Measurements from ENCODE around the gene SLC16A2.

Gene SLC16A2

GRCh38 chrX:74437530-74437929 lies 16.2 kb downstream of the SLC16A2 start:
- no peaks in the 10 kb centered on the region for H3K4me1 ChIP-seq
- no peaks in the 10 kb centered on the region for H3K27me3 ChIP-seq
- no peaks in the 10 kb centered on the region for H3K9me3 ChIP-seq
- TF ChIP-seq CTCF (IDR thresholded peaks at IDR 0.05; ENCODE audit: low read depth, low read length), result no peak
- DNase-seq, result no peak
- no peaks in the 10 kb centered on the region for H3K36me3 ChIP-seq
- H3K4me3 ChIP-seq (ENCODE audit: low read depth, low read length), result no peak overlapping the region

- Histone ChIP-seq H3K9me3 (no peaks in the 10 kb centered on the region), H3K4me3 (ENCODE audit: low read depth, low read length) (no peak overlapping the region), H3K27me3 (no peaks in the 10 kb centered on the region), H3K4me1 (no peaks in the 10 kb centered on the region), H3K36me3 (no peaks in the 10 kb centered on the region)
- no peak for TF ChIP-seq CTCF (IDR thresholded peaks at IDR 0.05; ENCODE audit: low read depth, low read length)
- no peak for DNase-seq
Observed at GRCh38 chrX:74438764-74439163, 17.5 kb downstream of the SLC16A2 start.

GRCh38 chrX:74445099-74445498 lies 23.8 kb downstream of the SLC16A2 start:
- Histone ChIP-seq H3K36me3 (no peaks in the 10 kb centered on the region), H3K9me3 (no peaks in the 10 kb centered on the region), H3K4me1 (no peaks in the 10 kb centered on the region), H3K4me3 (ENCODE audit: low read depth, low read length) (no peak overlapping the region), H3K27me3 (no peaks in the 10 kb centered on the region)
- DNase-seq, result no peak
- TF ChIP-seq CTCF (IDR thresholded peaks at IDR 0.05; ENCODE audit: low read depth, low read length), result no peak

GRCh38 chrX:74446876-74447275 lies 25.6 kb downstream of the SLC16A2 start:
- H3K27me3 ChIP-seq, result no peaks in the 10 kb centered on the region

GRCh38 chrX:74448669-74449068 lies 27.4 kb downstream of the SLC16A2 start:
- Histone ChIP-seq H3K27me3 (no peaks in the 10 kb centered on the region), H3K4me1 (no peaks in the 10 kb centered on the region), H3K9me3 (no peaks in the 10 kb centered on the region), H3K4me3 (ENCODE audit: low read depth, low read length) (no peak overlapping the region), H3K36me3 (no peaks in the 10 kb centered on the region)
- TF ChIP-seq CTCF (IDR thresholded peaks at IDR 0.05; ENCODE audit: low read depth, low read length), result no peak
- DNase-seq, result no peak

More at GRCh38 chrX:74446876-74447275, 25.6 kb downstream of the SLC16A2 start:
- H3K4me3 ChIP-seq (ENCODE audit: low read depth, low read length), result no peak overlapping the region
- TF ChIP-seq CTCF (IDR thresholded peaks at IDR 0.05; ENCODE audit: low read depth, low read length), result no peak
- no peaks in the 10 kb centered on the region for H3K4me1 ChIP-seq
- no peaks in the 10 kb centered on the region for H3K9me3 ChIP-seq
- DNase-seq, result no peak
- H3K36me3 ChIP-seq, result no peaks in the 10 kb centered on the region

- H3K4me3 ChIP-seq (ENCODE audit: low read depth, low read length), result no peak overlapping the region
- TF ChIP-seq CTCF (IDR thresholded peaks at IDR 0.05; ENCODE audit: low read depth, low read length), result no peak
- H3K27me3 ChIP-seq, result no peaks in the 10 kb centered on the region
- H3K9me3 ChIP-seq, result no peaks in the 10 kb centered on the region
- no peaks in the 10 kb centered on the region for H3K36me3 ChIP-seq
- no peak for DNase-seq
- no peaks in the 10 kb centered on the region for H3K4me1 ChIP-seq
Observed at GRCh38 chrX:74449322-74449936, 28.1 kb downstream of the SLC16A2 start.
